HG03469 (cell line): ENCODE data around the gene TMEM242.
"Not testable (repeated sequence)": the region's sequence is repeated elsewhere in the genome, so short reads cannot be mapped to it uniquely, and the experiment has no call there.

Experiments used
- ATAC-seq: cut with Tn5 transposase; IDR thresholded peaks from one replicate; pipeline ENCODE4 v1.9.1; 2021; ENCODE audit warnings: mild to moderate bottlenecking, moderate library complexity, moderate number of reproducible peaks; ENCODE audit not compliant: unreplicated experiment

TMEM242 gene

GRCh38 chr6:157323255-157323965 lies at the start of gene TMEM242:
Gene TMEM242 (minus strand): TSS chr6:157323519. CDS start chr6:157323499, 20 bp downstream.
- ATAC-seq, result peak; percentile 83

DNA sequence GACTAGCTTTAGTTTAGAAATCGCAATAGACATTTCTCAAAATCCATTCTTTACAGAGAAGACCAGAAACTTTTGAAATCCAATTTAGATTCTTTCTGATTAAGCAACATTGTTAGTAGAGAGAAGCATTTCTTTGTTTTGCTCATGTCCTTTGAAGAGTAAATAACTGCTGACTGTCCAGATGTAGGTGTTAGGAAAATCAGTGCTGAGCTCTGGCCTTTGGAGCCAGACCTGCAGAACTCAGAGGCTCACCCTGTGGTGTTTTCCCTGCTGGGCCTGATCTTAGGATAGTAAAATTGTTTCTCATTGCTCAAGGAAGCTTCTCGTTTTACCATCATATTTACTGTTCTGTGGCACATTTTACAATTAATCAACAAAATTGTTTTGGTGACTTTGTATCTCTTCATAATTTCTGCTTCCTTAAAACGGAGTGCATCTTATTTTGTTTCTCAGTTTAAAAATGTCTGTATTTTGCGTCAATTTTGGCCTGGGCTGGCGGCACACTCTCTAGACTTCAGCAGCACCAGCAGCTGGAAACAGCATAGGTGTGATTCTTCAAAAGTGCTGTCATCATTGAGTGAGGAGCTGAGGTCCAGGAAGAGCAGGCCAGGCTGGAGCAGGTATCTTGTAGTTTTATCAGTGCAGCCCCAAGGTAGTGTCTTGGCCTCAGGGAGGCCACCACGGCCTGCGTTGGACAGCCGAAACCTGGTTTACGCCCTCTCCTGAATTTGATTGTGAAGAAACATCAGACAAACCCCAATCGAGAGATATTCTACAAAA lies 49.4 kb upstream of the TMEM242 start:
- ATAC-seq, result no peak

DNA sequence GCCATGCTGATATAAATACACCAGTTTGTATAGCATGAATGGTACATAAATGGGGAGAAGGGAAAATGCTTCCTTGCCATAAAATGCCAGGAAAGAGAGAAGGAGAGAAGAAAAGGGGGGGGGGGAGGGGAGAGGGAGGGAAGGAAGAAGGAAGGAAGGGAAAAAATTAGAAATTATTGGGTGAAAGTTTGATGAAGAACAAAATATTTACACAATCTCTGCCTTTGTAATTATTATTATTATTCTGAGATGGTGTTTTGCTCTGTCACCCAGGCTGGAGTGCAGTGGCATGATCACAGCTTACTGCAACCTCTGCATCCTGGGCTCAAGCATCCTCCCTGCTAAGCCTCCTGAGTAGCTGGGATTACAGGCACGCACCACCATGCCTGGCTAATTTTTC lies 47.4 kb upstream of the TMEM242 start:
- ATAC-seq, result no peak

DNA sequence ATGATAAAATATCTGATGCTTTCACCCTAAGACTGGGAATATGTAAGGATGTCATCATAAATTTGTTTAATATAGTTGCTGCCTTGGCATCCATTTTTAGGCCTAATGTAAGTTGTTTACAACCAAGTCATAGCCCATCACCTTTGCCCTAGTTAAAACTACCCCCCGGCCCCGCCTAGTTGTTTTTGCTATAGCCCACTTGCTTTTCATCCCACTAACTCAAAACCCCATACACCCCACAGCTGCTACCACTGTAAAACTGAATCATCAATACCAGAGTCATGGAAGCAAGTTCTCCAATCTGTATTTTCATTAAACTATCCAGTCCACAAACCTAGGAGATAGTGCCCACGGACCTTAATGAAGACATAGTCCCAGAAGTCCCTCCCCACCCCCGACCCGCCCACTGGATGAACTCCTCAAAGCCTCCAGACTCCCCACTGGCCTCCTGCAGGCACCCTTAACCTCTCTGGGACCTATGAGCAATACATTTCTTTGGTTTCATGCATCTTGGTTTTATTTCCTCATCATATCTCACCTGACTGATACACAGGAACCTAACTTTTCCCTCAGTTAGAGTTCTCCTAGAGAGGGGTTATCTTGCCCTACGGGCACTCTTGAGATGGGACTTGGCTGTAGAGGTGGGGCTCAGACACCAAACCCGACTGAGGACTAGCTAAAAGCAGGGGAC lies 45.2 kb upstream of the TMEM242 start:
- ATAC-seq, result no peak

DNA sequence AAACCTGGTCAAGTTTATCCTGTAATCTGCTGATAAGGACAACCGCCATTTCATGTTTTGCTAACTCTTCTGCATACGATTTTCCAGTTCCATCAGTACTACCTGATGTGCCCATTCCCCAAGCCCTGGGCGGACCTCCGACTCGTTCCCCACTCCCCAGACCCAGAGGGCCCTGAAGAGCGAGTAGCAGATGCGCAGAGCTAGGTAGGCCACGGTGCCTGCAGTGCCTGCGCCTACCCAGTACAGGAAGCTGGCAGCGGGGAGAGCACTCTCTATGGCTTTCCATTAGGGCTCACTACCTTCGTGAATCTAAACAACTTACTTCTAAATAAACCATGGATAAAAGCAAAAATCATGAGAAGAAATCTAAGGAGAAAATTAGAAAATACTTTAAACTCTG lies 43.3 kb upstream of the TMEM242 start:
- no peak for ATAC-seq

DNA sequence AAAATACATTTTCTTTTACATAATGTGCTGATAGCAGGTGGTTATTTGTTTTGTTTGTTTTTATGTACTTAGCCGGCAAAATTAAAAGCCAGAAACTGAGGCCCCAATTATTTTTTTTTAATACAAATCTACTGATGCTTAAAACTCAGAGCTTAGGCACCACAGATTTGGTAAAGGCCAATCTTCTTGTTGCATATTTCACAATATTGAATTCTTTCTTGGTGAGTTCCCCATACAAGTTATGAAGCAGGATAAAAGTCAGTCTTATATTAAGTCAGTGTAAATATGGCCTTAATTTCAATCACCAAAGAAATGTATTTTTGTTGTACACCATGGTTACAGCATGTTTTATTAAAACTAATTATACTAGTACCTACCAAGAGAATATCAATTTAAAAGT lies 41.4 kb upstream of the TMEM242 start:
- ATAC-seq, result no peak

GRCh38 chr6:157361886-157362285 lies 38.6 kb upstream of the TMEM242 start:
- ATAC-seq, result no peak

DNA sequence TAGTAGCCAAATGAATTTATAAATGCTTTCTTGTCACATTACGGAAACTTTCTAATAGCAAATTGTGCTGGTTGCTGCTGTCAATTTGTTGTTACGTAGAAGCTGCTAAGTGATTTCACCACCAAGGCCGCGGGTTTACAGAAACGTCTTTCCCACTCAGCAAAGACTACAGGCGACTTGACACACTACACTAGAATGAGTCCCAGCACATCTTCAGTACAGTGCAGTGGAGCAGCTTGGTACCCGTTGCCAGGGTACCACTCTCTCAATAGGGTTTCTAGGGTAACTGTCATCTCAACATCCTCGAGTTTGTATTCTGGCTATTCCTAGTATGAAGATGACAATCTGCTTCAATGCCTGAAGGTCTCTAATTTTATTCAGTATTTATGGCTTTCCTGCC lies 35.0 kb upstream of the TMEM242 start:
- ATAC-seq, result no peak

- no peak for ATAC-seq
Observed at GRCh38 chr6:157346373-157346772, 23.1 kb upstream of the TMEM242 start.

GRCh38 chr6:157343732-157344131 lies 20.4 kb upstream of the TMEM242 start:
- no peak for ATAC-seq

GRCh38 chr6:157339432-157339831 lies 16.1 kb upstream of the TMEM242 start:
- no peak for ATAC-seq

DNA sequence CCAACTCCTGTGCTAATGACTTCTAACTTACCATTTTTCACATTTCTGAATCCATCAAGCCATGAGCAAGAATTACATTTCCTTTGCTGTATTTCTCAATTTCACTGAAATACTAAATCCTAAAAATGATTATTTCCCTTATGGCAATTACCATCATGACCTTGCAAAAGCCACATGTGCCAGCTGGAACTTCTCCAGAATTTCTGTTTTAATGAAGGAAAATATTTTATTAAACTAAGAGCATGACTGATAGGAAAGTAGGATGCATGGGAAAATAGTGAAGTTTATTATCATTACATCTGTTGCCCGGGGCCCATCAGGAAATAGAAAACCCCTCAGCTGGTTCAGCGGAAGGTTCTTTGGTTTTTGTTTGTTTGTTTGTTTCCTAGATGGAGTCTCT lies 14.4 kb upstream of the TMEM242 start:
- ATAC-seq, result no peak

GRCh38 chr6:157337276-157337675 lies 14.0 kb upstream of the TMEM242 start:
- not testable (repeated sequence) for ATAC-seq

GRCh38 chr6:157335829-157336228 lies 12.5 kb upstream of the TMEM242 start:
- ATAC-seq, result no peak

GRCh38 chr6:157333956-157334355 lies 10.6 kb upstream of the TMEM242 start:
- ATAC-seq, result no peak

- no peak for ATAC-seq
Observed at GRCh38 chr6:157333537-157333936, 10.2 kb upstream of the TMEM242 start.

DNA sequence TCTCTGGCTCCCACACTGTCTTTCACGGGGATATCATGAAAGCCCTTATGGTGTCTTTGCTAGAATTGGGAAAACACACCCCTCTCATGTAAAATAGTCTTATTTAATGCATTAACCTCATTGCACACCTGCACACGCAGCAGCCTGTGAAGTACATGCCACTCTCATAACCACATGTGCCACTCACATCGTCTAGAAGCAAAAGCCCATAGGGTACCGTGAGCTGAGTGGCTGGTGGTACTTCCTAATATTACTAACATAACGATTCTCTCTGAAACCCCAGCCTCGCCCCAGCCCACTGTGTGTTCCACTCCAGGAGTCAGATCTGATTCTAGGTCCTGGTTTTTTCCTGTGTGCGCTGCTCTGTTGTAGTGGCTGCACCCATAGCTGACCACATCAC lies 9.5 kb upstream of the TMEM242 start:
- no peak for ATAC-seq

GRCh38 chr6:157330831-157331230 lies 7.5 kb upstream of the TMEM242 start:
- no peak for ATAC-seq

DNA sequence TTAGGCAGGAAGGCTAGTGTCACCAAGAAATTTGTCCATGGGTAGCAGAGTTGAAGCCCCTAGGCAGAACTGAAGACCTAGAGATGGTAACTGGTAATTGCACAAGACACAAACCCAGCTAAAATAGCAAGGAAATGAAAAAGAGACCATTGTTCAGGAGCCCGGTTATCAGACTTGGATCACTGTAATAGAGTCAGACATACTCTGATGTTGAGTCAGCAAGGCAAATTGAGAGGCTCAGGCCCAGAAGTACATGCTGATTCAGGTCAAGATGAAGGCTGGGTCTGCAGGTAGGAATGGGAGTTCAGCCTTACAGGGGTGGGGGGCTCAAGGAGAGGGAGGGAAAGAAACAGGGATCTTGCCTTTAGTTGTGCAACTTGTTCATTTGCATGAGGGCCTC lies 6.5 kb upstream of the TMEM242 start:
- no peak for ATAC-seq

DNA sequence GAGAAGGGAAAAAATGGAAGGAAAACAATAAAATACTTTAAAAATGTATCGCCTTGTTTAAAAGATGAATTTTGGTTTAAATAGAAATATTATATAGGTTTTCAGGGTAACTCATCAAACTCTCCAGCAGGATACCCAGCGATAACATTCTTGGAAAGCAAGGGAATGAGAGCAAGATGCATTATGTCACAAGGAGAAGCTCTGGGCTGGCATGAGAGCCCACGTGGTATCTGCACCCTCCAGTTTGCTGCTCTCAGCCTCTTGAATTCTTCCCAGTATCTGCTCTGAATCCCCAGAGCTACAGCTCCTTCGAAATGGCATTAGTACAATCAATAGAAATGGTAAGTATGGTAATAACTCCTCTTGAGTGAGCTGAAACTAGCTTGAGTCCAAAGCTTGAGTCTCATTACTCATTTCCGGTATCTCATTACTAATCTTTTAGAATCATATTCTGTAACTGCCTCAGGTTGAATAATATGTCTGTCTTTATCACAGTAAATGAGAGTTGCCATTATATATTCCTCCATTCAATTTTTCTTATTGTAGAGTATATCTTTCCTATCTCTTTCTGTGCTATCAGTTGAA lies 4.9 kb upstream of the TMEM242 start:
- no peak for ATAC-seq

DNA sequence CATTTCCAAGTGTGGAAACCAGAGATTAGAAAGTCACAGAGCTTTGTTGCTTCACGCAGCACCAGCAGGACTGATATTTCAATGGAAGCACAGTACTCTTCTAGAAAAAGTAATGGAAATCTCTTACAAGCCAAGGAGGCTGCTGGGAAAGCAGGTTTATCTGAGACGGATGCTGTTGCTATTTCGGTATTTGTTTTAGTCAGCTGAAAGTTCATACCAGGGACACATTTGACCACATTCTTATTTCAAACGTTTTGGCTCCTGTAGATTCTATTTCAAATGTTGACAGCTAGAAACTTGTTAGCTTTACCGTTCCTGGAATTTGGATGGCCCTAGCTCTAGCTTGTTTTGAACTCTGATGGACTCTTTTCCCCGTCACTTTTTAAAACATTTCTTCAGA lies 3.7 kb upstream of the TMEM242 start:
- ATAC-seq, result no peak
